ENCODE results near the gene DGKQ.
"Not testable (repeated sequence)": the region's sequence is repeated elsewhere in the genome, so short reads cannot be mapped to it uniquely, and the experiment has no call there.

- not testable (repeated sequence) for TF ChIP-seq CTCF (IDR thresholded peaks at IDR 0.05; ENCODE audit: extremely low read depth in 1 of 2, insufficient read depth in 1 of 2, low read depth in 1 of 2, low read length in 2 of 2); POLR2AphosphoS5 (IDR thresholded peaks at IDR 0.05; ENCODE audit: insufficient read depth, low read depth, low read length); POLR2A (IDR thresholded peaks at IDR 0.05; ENCODE audit: low read depth, low read length); MAX (IDR thresholded peaks at IDR 0.05; ENCODE audit: insufficient read depth, insufficient read length); EZH2 (IDR thresholded peaks at IDR 0.05; ENCODE audit: borderline replicate concordance, low read depth, low read length, severe bottlenecking); GATA2 (IDR thresholded peaks at IDR 0.05; ENCODE audit: insufficient read depth, insufficient read length, low read depth, low read length); MYC (IDR thresholded peaks at IDR 0.05; ENCODE audit: low read depth, low read length); FOS (IDR thresholded peaks at IDR 0.05; ENCODE audit: borderline replicate concordance, insufficient read depth, low read length)
Measured at GRCh38 chr4:999240-999863, 26.0 kb upstream of the DGKQ start.

Measured in endothelial cell of umbilical vein (primary cell).